Uterus (tissue), 4 donors: ENCODE data around the gene EPHA4. TPM values are rescaled to one million over a fixed set of nuclear protein-coding genes. Genes with fewer than 3 reads are reported as not detected.
A peak's percentile ranks its signal among the peaks of the same experiment; 100 is the strongest.

Experiments
- DNase-seq, 2 donors: peaks; one replicate each; pipeline ENCODE4 v3.0.0-alpha.2; 2019 to 2020
- H3K27ac ChIP-seq, 2 donors: fragments of 200-600 bp; sonication (generic); 1 replicate in 1 of 2; 2 replicates in 1 of 2; pipeline ENCODE4 v1.5.1; 2016 to 2018
- H3K27me3 ChIP-seq, 2 donors: fragments of 200-600 bp; sonication (generic); one replicate each; pipeline ENCODE4 v1.5.1; 2018 to 2019; ENCODE audit warnings: control low read depth in 1 of 2
- H3K36me3 ChIP-seq, 2 donors: fragments of 200-600 bp; sonication (generic); one replicate each; pipeline ENCODE4 v1.5.1; 2019; ENCODE audit warnings: control low read depth in 1 of 2
- H3K4me1 ChIP-seq, 2 donors: fragments of 200-600 bp; sonication (generic); one replicate each; pipeline ENCODE4 v1.5.1; 2018 to 2019; ENCODE audit warnings: control low read depth in 1 of 2
- H3K4me3 ChIP-seq, 2 donors: fragments of 200-600 bp; sonication (generic); 1 replicate in 1 of 2; 2 replicates in 1 of 2; pipeline ENCODE4 v1.5.1; 2018 to 2019; ENCODE audit warnings: mild to moderate bottlenecking in 1 of 2
- H3K9me3 ChIP-seq, 2 donors: fragments of 200-600 bp; sonication (generic); one replicate each; pipeline ENCODE4 v1.5.1; 2019; ENCODE audit warnings: control low read depth in 1 of 2
- POLR2A ChIP-seq, 2 donors: fragments of 450-650 bp; IDR thresholded peaks; one replicate each; pipeline ENCODE4 v1.6.1; 2016; ENCODE audit warnings: antibody characterized with exemption in 2 of 2, mild to moderate bottlenecking in 1 of 2, moderate library complexity in 1 of 2
- intact Hi-C: fragments of 100-400 bp; cut with DNase I; formaldehyde crosslinking; loops from one replicate; pipeline ENCODE4 v1.15.1; 2023; ENCODE audit warnings: low total_unique reads
- total RNA-seq, 4 donors: library from RNA; depleted of rRNA in 3 of 4; stranded (reverse); fragments of >200 nt in 3 of 4; gene quantifications; one replicate each; pipeline versions ENCODE4 v1.1.0 to v1.2.4, GENCODE V29; 2014 to 2023
- TF ChIP-seq, protein P1 (sequence below), 4 experiments: fragments of 200-600 bp in 2 of 4; fragments of 450-650 bp in 2 of 4; sonication (generic) in 2 of 4; IDR thresholded peaks; one replicate each; pipeline ENCODE4 v1.5.1; 2016 to 2019; ENCODE audit warnings: antibody characterized with exemption in 4 of 4, mild to moderate bottlenecking in 2 of 4, moderate library complexity in 1 of 4
- donor health status: DM: yes; HTN: yes; CAD: no.

The EPHA4 gene
- total RNA-seq, 4 donors from 2014 or later = 45.6 to 84.7 (median 66.8) TPM

DNA sequence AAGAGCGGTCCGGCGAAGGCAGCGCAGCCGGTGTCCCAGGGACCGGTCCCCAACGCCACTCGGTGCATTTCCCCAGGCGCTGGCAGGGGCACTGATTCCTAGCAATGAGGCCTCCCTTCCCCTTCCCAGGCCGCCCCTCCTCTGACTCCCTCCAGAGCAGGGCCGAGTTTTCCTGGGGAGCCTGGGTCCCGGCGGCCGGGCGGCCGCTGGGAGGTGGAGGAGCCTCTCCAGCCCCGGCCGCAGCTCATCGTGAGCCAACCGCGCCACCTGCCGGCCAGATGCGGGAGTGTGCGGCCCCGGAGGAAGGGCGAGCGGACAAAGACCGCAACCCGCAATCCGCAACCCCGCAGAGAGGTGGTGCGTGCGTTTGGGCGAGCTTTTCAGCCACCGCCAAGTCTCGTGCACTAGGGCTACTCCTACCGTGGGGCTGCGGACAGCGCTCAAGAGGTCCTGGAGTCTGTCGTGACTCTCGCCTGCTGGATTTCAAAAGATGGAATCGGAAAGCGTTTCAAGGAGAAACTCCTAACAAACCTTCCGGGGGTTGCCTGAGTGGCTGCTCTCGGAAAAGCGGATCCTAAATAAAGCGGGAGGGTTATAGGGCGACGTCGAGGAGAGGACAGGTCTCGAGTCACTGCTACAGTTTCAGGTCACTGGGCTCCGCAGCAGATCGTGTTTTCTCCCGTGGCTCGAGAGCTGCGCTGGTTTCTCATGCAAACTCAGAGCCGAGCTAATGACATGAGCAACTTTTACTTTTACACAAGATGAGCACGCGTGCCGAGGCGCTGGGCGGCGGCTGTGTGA is 1.5 kb upstream of the EPHA4 start:
- no peaks in the 10 kb centered on the region for H3K4me1 ChIP-seq
- no peaks in the 10 kb centered on the region for H3K36me3 ChIP-seq
- H3K27ac ChIP-seq = peak overlapping the region; percentile 89 to 91
- intact Hi-C loops = loop anchor here (5.0 kb wide), 1 partner anchor 886 kb away; no protein-coding TSS in a partner anchor
- DNase-seq = peak; percentile 80 to 86
- no peaks in the 10 kb centered on the region for H3K27me3 ChIP-seq
- H3K9me3 ChIP-seq = no peaks in the 10 kb centered on the region
- TF ChIP-seq POLR2A (IDR thresholded peaks at IDR 0.05) = peak; percentile 21 to 32
- TF ChIP-seq, protein P1, sequence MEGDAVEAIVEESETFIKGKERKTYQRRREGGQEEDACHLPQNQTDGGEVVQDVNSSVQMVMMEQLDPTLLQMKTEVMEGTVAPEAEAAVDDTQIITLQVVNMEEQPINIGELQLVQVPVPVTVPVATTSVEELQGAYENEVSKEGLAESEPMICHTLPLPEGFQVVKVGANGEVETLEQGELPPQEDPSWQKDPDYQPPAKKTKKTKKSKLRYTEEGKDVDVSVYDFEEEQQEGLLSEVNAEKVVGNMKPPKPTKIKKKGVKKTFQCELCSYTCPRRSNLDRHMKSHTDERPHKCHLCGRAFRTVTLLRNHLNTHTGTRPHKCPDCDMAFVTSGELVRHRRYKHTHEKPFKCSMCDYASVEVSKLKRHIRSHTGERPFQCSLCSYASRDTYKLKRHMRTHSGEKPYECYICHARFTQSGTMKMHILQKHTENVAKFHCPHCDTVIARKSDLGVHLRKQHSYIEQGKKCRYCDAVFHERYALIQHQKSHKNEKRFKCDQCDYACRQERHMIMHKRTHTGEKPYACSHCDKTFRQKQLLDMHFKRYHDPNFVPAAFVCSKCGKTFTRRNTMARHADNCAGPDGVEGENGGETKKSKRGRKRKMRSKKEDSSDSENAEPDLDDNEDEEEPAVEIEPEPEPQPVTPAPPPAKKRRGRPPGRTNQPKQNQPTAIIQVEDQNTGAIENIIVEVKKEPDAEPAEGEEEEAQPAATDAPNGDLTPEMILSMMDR (IDR thresholded peaks at IDR 0.05) = peak; percentile 97 to 99 (median 98)
- peak overlapping the region; percentile 70 to 73 for H3K4me3 ChIP-seq

DNA sequence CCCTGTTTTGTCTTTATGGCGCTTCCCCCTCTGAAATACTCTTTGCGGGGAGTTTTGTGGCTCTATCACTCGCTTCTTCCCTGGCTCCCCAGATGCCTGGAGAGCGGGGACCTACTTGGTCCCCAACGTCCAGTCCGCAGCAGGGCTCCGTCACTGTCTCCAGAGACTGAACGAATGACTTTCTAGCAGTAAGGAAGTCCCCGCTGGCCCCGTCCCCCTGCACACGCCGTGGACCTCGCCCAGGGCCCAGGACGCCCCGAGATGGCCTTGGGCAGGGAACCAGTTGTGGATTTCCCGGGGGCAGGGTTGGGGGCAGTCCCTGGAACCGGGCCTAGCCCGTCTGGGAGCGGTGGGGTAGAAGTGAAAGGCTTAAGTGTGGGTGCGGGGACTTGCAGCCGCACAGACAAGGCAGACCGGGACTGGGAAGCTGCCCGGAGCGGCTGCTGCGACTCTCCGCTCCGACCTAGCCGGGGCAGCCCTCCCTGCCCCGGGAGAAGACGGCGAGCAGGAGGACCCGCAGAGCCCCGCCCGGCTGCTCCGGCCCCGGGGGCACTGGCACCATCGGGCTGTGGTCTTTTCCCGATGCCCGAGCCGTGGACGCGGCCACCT is 821 bp upstream of the EPHA4 start:
- Histone ChIP-seq H3K9me3 (no peaks in the 10 kb centered on the region), H3K4me1 (no peaks in the 10 kb centered on the region), H3K27me3 (no peaks in the 10 kb centered on the region), H3K4me3 (peak overlapping the region; percentile 70 to 73), H3K27ac (peak overlapping the region; percentile 89 to 91), H3K36me3 (no peaks in the 10 kb centered on the region)
- intact Hi-C loops = loop anchor here (5.0 kb wide), 1 partner anchor 886 kb away; no protein-coding TSS in a partner anchor
- TF ChIP-seq, protein P1 (IDR thresholded peaks at IDR 0.05) = no peak
- peak in 1 of 2 donors; percentile 36 for DNase-seq

DNA sequence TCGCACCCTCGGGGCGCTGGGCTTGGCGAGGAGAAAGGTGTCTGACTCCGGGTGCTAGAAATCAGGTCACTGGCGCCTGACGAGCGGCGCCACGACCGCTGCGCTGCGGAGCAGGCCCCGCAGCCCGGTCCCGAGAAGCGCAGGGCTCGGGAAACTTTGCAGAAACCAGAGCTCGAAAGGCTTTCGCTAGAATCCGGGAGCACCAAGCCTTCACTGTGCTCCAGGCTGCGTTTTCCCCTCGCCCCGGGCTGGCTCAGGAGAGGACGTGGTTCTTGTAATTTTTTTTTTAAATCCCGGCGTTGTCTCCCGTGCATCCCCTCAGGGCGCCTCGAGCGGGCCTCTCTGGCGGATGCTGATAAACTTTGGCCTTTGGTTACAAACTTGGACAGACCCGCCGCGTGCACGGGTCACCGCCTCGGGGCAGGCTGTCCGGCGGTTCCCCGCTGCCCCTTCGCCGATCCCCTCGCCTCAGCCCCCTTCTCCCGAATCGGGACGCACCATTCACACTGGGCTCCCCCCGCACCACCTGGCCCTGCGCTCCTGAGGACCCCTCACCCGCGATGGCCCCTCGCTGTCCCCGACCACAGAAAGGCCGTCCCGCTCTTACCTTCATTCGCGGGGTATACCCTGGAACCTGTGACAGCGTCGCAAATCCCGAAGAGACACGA is 419 bp downstream of the EPHA4 start:
- DNase-seq = peak; percentile 24 to 40
- peak overlapping the region; percentile 80 to 89 for H3K27ac ChIP-seq
- H3K4me1 ChIP-seq = no peaks in the 10 kb centered on the region

DNA sequence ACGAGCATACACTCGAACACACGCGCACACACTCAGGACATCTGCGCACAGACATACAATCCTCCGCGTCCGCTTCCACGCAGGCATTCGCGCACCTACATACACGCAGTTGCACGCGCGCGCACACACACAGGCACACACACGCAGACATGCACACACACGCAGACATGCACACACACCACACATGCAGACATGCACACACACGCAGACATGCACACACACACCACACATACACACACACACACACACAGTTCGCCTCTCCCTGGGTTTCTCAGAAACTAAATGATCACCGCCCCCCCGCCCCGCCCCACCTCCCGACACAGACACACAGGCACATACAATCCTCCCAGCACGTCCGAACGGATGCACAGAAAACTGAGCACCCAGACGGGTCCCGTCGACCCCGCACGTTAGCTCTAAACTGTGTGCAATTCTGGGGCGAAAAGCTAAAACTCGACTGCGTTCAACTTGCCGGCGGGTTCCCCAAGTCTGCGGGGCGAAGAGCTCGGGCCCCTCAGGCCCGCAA is 1.0 kb downstream of the EPHA4 start:
- Histone ChIP-seq H3K4me3 (peak overlapping the region; percentile 70 to 73), H3K9me3 (no peaks in the 10 kb centered on the region), H3K4me1 (no peaks in the 10 kb centered on the region), H3K27me3 (no peaks in the 10 kb centered on the region), H3K27ac (peak overlapping the region; percentile 80 to 89), H3K36me3 (no peaks in the 10 kb centered on the region)
- TF ChIP-seq, protein P1 (IDR thresholded peaks at IDR 0.05) = no peak
- no peak for TF ChIP-seq POLR2A (IDR thresholded peaks at IDR 0.05)
- intact Hi-C loops = loop anchor here (5.0 kb wide), 1 partner anchor 884 kb away; no protein-coding TSS in a partner anchor
- no peak for DNase-seq

More for the DNA sequence above, 419 bp downstream of the EPHA4 start:
- TF ChIP-seq POLR2A (IDR thresholded peaks at IDR 0.05) = no peak
- TF ChIP-seq, protein P1 (IDR thresholded peaks at IDR 0.05) = no peak
- H3K36me3 ChIP-seq = no peaks in the 10 kb centered on the region
- no peaks in the 10 kb centered on the region for H3K27me3 ChIP-seq
- H3K9me3 ChIP-seq = no peaks in the 10 kb centered on the region
- intact Hi-C loops = loop anchor here (5.0 kb wide), 1 partner anchor 884 kb away; no protein-coding TSS in a partner anchor
- peak overlapping the region; percentile 70 to 73 for H3K4me3 ChIP-seq
